Neural cell (in vitro differentiated cells): ENCODE data around the gene TTK.

Experiments used
- EZH2 ChIP-seq: fragments of 200-600, 300-800 bp; shearing (Covaris generic), sonication (generic); IDR thresholded peaks from 2 replicates; pipeline ENCODE4 v1.6.1; 2014; ENCODE audit warnings: antibody characterized with exemption, low read length, borderline replicate concordance, mild to moderate bottlenecking; ENCODE audit not compliant: insufficient read depth, poor library complexity, severe bottlenecking
- RAD21 ChIP-seq: fragments of 450-650 bp; conservative IDR thresholded peaks from 2 replicates; pipeline ENCODE4 v1.6.1; 2014; ENCODE audit warnings: antibody characterized with exemption, mild to moderate bottlenecking, moderate library complexity
- TF ChIP-seq, protein P1 (sequence below): fragments of 450-650 bp; IDR thresholded peaks from 2 replicates; pipeline ENCODE4 v1.5.1; 2014; ENCODE audit warnings: antibody characterized with exemption, mild to moderate bottlenecking, moderate library complexity; ENCODE audit not compliant: poor library complexity, severe bottlenecking

DNA sequence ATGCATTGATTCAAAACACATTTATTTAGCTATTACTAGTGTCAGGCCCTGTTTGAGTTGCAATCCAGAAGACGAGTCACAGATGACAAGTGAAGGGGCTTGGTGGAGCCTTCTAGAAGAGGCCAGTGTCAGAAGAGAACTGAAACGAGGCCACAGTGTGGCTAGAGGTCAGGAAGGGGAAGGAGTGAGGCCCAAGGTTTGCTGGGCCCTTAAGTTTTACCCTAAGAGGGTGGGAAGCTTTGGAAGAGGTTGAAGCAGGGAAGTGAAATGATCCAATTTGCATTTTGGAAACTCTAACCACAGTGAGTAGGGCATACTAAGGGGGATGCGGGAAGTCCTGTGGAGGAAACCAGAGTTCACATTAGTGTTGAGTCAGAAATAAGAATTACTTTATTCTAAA, 25.0 kb downstream of the TTK start:
- TF ChIP-seq RAD21 (no peak), EZH2 (no peak)
- TF ChIP-seq, protein P1, sequence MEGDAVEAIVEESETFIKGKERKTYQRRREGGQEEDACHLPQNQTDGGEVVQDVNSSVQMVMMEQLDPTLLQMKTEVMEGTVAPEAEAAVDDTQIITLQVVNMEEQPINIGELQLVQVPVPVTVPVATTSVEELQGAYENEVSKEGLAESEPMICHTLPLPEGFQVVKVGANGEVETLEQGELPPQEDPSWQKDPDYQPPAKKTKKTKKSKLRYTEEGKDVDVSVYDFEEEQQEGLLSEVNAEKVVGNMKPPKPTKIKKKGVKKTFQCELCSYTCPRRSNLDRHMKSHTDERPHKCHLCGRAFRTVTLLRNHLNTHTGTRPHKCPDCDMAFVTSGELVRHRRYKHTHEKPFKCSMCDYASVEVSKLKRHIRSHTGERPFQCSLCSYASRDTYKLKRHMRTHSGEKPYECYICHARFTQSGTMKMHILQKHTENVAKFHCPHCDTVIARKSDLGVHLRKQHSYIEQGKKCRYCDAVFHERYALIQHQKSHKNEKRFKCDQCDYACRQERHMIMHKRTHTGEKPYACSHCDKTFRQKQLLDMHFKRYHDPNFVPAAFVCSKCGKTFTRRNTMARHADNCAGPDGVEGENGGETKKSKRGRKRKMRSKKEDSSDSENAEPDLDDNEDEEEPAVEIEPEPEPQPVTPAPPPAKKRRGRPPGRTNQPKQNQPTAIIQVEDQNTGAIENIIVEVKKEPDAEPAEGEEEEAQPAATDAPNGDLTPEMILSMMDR = no peak
